Hepatocyte (in vitro differentiated cells): ENCODE measurements around the gene MYH16. TPM values are rescaled to one million over a fixed set of nuclear protein-coding genes. Genes with fewer than 3 reads are reported as not detected.

Experiments used
- DNase-seq: peaks from one replicate; pipeline ENCODE4 v3.0.0-alpha.2; 2016; ENCODE audit warnings: low spot score
- H2AFZ ChIP-seq: fragments of 200-600 bp; sonication (generic); 2 replicates; pipeline ENCODE4 v1.6.0; 2016; ENCODE audit warnings: antibody characterized with exemption, mild to moderate bottlenecking
- H3K27ac ChIP-seq: fragments of 200-600 bp; sonication (generic); 2 replicates; pipeline ENCODE4 v1.5.1; 2016; ENCODE audit warnings: mild to moderate bottlenecking
- H3K27me3 ChIP-seq: fragments of 200-600 bp; sonication (generic); 2 replicates; pipeline ENCODE4 v1.6.1; 2016
- H3K36me3 ChIP-seq: fragments of 200-600 bp; sonication (generic); replicated peaks from 2 replicates; pipeline ENCODE4 v1.5.1; 2016; ENCODE audit warnings: low read depth; ENCODE audit not compliant: insufficient read depth
- H3K4me1 ChIP-seq: fragments of 200-600 bp; sonication (generic); 2 replicates; pipeline ENCODE4 v1.5.1; 2016; ENCODE audit warnings: mild to moderate bottlenecking, moderate library complexity; ENCODE audit not compliant: insufficient read depth
- H3K4me2 ChIP-seq: fragments of 200-600 bp; sonication (generic); 2 replicates; pipeline ENCODE4 v1.6.0; 2016
- H3K4me3 ChIP-seq: fragments of 200-600 bp; sonication (generic); 2 replicates; pipeline ENCODE4 v1.5.1; 2016; ENCODE audit warnings: mild to moderate bottlenecking
- H3K79me2 ChIP-seq: fragments of 200-600 bp; sonication (generic); 2 replicates; pipeline ENCODE4 v1.6.0; 2017; ENCODE audit warnings: mild to moderate bottlenecking
- H3K9me2 ChIP-seq: fragments of 200-600 bp; sonication (generic); replicated peaks from 2 replicates; pipeline ENCODE4 v1.6.0; 2017; ENCODE audit warnings: mild to moderate bottlenecking; ENCODE audit not compliant: insufficient read depth
- H3K9me3 ChIP-seq: fragments of 200-600 bp; sonication (generic); 2 replicates; pipeline ENCODE4 v1.5.1; 2016; ENCODE audit warnings: low read depth, mild to moderate bottlenecking
- H4K20me1 ChIP-seq: fragments of 200-600 bp; sonication (generic); 2 replicates; pipeline ENCODE4 v1.6.0; 2016; ENCODE audit warnings: mild to moderate bottlenecking; ENCODE audit not compliant: insufficient read depth, poor library complexity, severe bottlenecking
- CTCF ChIP-seq: fragments of 200-600 bp; sonication (generic); IDR thresholded peaks from 2 replicates; pipeline ENCODE4 v1.5.1; 2016; ENCODE audit warnings: antibody characterized with exemption, mild to moderate bottlenecking; ENCODE audit not compliant: poor library complexity
- EZH2 ChIP-seq: fragments of 200-600 bp; sonication (generic); IDR thresholded peaks from 2 replicates; pipeline ENCODE4 v1.6.1; 2016; ENCODE audit warnings: antibody characterized with exemption, mild to moderate bottlenecking, borderline replicate concordance
- EZH2phosphoT487 ChIP-seq: fragments of 200-600 bp; sonication (generic); IDR thresholded peaks from one replicate; pipeline ENCODE4 v1.6.1; 2018; ENCODE audit warnings: antibody characterized with exemption, mild to moderate bottlenecking, low read depth, moderate library complexity; ENCODE audit not compliant: unreplicated experiment, severe bottlenecking
- WGBS: methylation state at CpG from one replicate; pipeline ENCODE4 v1.1.6; 2016; ENCODE audit warnings: low lambda C conversion rate; ENCODE audit errors: missing lambda C conversion rate; 5-methylcytosine and 5-hydroxymethylcytosine counted together
- polyA plus RNA-seq: library from polyadenylated mRNA; unstranded; fragments of >200 nt; fragmentation: Nextera tagmentation; extraction: Ambion mirVana; gene quantifications from 2 replicates; pipeline ENCODE4 v1.2.1, GENCODE V29; 2016
- total RNA-seq: library from RNA; depleted of rRNA; stranded (reverse); fragments of >200 nt; gene quantifications from 2 replicates; pipeline ENCODE4 v1.2.3, GENCODE V29; 2014

Gene MYH16
- total and polyA plus RNA-seq, 2 experiments from 2014 or later = 0.13 TPM; not detected in 1

DNA sequence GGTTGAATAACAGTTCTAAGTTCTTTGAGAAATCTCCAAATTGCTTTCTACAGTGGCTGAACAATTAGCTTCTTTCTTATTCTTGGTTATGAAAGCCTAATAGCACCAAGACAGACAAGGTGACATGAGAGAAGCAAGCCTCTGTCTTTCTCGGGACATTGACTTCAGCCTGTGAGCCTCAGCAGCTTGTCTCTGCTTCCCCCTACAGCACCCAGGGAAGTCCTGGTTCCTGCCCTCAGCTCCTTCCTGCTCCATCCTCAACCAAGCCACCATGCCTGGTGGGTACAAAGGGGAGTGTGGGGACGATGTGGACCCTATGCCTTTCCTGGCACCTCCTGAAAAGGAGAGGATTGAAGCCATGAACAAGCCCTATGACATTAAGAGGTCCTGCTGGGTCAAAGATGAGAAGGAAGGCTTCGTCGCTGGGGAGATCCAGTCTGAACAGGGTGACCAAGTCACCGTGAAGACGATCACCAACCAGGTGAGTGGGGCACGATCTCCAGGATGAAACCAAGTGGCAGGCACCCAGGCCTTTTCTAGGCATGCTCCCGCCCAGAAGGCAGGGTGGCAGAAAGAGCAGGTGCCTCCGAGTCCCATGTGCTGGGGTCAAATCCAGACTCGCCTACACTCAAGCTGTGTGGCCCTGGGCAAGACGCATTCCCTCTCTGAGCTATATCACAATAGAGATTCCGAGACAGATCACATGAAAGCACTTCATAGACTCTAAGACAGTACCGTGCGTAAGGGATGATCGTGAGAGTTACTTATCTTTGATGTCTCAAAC, 33.9 kb upstream of the MYH16 start:
- Histone ChIP-seq H4K20me1 (no peaks in the 10 kb centered on the region), H3K79me2 (no peaks in the 10 kb centered on the region), H3K36me3 (no peaks in the 10 kb centered on the region), H3K27ac (no peak overlapping the region), H3K4me3 (no peak overlapping the region), H3K9me3 (peaks cover 3% of the 10 kb centered on the region), H3K27me3 (no peaks in the 10 kb centered on the region), H2AFZ (no peak overlapping the region), H3K4me1 (no peaks in the 10 kb centered on the region), H3K4me2 (no peak overlapping the region), H3K9me2 (no peaks in the 10 kb centered on the region)
- DNase-seq = no peak
- 85% methylated on average over 15 of the region's 15 CpGs for WGBS
- TF ChIP-seq CTCF (no peak), EZH2phosphoT487 (no peak), EZH2 (no peak)

DNA sequence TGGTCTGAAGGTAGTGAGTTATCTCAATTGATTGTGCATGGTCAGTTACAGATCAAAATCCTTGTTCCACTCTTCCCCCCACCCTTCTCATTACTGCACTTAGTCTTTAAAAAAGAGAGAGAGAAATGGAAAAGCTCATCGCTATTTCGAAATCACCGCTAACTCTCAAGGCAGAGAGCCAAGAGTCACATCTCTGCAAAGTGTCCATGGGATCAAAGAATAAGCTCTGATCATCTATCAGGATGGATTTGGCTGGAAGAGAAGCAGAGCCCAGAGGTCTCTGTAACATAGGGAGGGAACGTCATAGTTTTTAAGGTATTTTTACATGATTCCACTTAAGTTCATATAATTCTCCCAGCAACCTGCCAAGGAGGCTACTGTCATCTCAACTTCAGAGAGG, 30.0 kb upstream of the MYH16 start:
- Histone ChIP-seq H3K36me3 (no peaks in the 10 kb centered on the region), H3K4me2 (no peak overlapping the region), H3K79me2 (no peaks in the 10 kb centered on the region), H3K4me3 (no peak overlapping the region), H3K4me1 (no peaks in the 10 kb centered on the region), H3K27me3 (no peaks in the 10 kb centered on the region), H3K9me3 (no peaks in the 10 kb centered on the region), H4K20me1 (no peaks in the 10 kb centered on the region), H2AFZ (no peak overlapping the region), H3K27ac (no peak overlapping the region), H3K9me2 (no peaks in the 10 kb centered on the region)
- WGBS = 76% methylated on average over 4 of the region's 4 CpGs
- TF ChIP-seq EZH2phosphoT487 (no peak), CTCF (no peak), EZH2 (no peak)
- no peak for DNase-seq

DNA sequence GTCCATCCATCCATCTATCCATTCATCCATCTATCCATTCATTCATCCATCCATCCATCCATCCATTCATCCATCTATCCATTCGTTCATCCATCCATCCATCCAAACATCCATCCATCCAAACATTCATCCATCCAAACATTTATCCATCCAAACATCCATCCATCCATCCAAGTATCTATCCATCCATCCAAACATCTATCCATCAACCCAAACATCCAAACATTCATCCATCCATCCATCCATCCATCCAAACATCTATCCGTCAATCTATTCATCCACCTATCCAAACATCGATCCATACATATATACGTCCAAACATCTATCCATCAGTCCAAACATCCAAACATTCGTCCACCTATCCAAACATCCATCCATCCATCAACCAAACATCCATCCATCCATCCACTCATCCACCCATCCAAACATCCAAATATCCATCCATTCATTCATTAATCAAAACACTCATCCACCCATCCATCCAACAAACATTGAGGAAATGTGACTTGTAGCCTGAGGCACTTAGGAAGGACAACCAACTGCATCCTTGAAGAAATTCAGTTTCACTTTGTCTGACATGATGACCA, 28.8 kb upstream of the MYH16 start:
- TF ChIP-seq EZH2 (no peak), CTCF (no peak), EZH2phosphoT487 (no peak)
- Histone ChIP-seq H4K20me1 (no peaks in the 10 kb centered on the region), H3K27me3 (no peaks in the 10 kb centered on the region), H3K4me1 (no peaks in the 10 kb centered on the region), H3K4me3 (no peak overlapping the region), H3K79me2 (no peaks in the 10 kb centered on the region), H3K4me2 (no peak overlapping the region), H3K9me3 (no peaks in the 10 kb centered on the region), H3K36me3 (no peaks in the 10 kb centered on the region), H2AFZ (no peak overlapping the region), H3K9me2 (no peaks in the 10 kb centered on the region), H3K27ac (no peak overlapping the region)
- DNase-seq = no peak
- 91% methylated on average over 5 of the region's 5 CpGs for WGBS

DNA sequence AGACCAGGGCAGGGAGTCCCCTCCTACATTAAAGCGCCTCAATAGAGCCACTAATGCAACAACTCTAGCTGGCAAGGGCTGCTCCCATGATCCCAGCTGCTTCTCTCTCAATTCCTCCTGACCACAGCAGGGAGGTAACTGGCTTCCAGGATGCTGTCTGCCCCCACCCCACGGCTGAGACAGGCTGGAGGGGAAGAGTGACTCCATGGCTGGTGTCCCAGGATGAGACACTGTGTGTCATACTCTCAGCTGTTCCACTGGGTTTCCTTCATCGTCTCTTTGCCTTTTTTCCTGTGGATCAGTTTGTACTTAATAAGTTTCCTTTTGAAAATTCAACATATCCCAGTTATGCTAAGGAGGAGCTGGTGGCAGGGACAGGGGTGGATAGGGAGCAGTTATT, 27.7 kb upstream of the MYH16 start:
- no peaks in the 10 kb centered on the region for H3K79me2 ChIP-seq
- no peaks in the 10 kb centered on the region for H4K20me1 ChIP-seq
- no peak overlapping the region for H3K4me2 ChIP-seq
- TF ChIP-seq EZH2phosphoT487 (no peak), EZH2 (no peak), CTCF (no peak)
- H3K9me2 ChIP-seq = no peaks in the 10 kb centered on the region
- H3K27ac ChIP-seq = no peak overlapping the region
- no peak overlapping the region for H3K4me3 ChIP-seq
- H3K4me1 ChIP-seq = no peaks in the 10 kb centered on the region
- no peaks in the 10 kb centered on the region for H3K27me3 ChIP-seq
- WGBS = 76% methylated on average over 3 of the region's 3 CpGs
- no peaks in the 10 kb centered on the region for H3K36me3 ChIP-seq
- no peak overlapping the region for H2AFZ ChIP-seq
- H3K9me3 ChIP-seq = no peaks in the 10 kb centered on the region
- DNase-seq = no peak
